T1000 (cell line): Measurements from ENCODE around the gene C1orf56.

Experiments used
- DNase-seq: peaks from one replicate; lab custom pipeline; 2025; ENCODE audit warnings: mixed read lengths; lab: John Stamatoyannopoulos, UW

Gene C1orf56

GRCh38 chr1:151047591-151047924, at the start of gene C1orf56:
C1orf56 (plus strand) TSS chr1:151047751; CDS start chr1:151047848, 97 bp downstream.
- peak; percentile 46 for DNase-seq

- no peak for DNase-seq
Observed at GRCh38 chr1:150997949-150998348, 49.6 kb upstream of the C1orf56 start.

GRCh38 chr1:150999051-150999674, 48.4 kb upstream of the C1orf56 start:
- DNase-seq, result peak; percentile 35

- DNase-seq, result no peak
Observed at GRCh38 chr1:150999926-151000325, 47.6 kb upstream of the C1orf56 start.

GRCh38 chr1:151000408-151000807, 47.1 kb upstream of the C1orf56 start:
- no peak for DNase-seq

GRCh38 chr1:151001602-151002001, 45.9 kb upstream of the C1orf56 start:
- no peak for DNase-seq

- no peak for DNase-seq
Observed at GRCh38 chr1:151002051-151002450, 45.5 kb upstream of the C1orf56 start.

GRCh38 chr1:151002611-151003010, 44.9 kb upstream of the C1orf56 start:
- no peak for DNase-seq

GRCh38 chr1:151003180-151003579, 44.4 kb upstream of the C1orf56 start:
- no peak for DNase-seq

- no peak for DNase-seq
Observed at GRCh38 chr1:151005729-151006319, 41.7 kb upstream of the C1orf56 start.

- peak; percentile 41 for DNase-seq
Observed at GRCh38 chr1:151006327-151007052, 41.1 kb upstream of the C1orf56 start, which contains the start of gene MINDY1. MINDY1 (minus strand) TSS chr1:151006902; CDS start chr1:151002617, 4,285 bp downstream.

- no peak for DNase-seq
Observed at GRCh38 chr1:151007853-151008243, 39.7 kb upstream of the C1orf56 start.

GRCh38 chr1:151008244-151009205, 39.0 kb upstream of the C1orf56 start, which contains the start of gene PRUNE1:
PRUNE1 (plus strand) TSS chr1:151008449; CDS start chr1:151008633, 184 bp downstream.
- peak; percentile 96 for DNase-seq

GRCh38 chr1:151009206-151009587, 38.4 kb upstream of the C1orf56 start:
- no peak for DNase-seq

- no peak for DNase-seq
Observed at GRCh38 chr1:151009674-151010345, 37.7 kb upstream of the C1orf56 start.

- DNase-seq, result no peak
Observed at GRCh38 chr1:151010346-151010726, 37.2 kb upstream of the C1orf56 start.

- DNase-seq, result no peak
Observed at GRCh38 chr1:151011154-151011850, 36.2 kb upstream of the C1orf56 start.

- DNase-seq, result no peak
Observed at GRCh38 chr1:151012684-151013471, 34.7 kb upstream of the C1orf56 start.

GRCh38 chr1:151013518-151013917, 34.0 kb upstream of the C1orf56 start:
- no peak for DNase-seq
